Mammary microvascular endothelial cell (primary cell): ENCODE data around the gene PC. TPM values are rescaled to one million over a fixed set of nuclear protein-coding genes. Genes with fewer than 3 reads are reported as not detected.

ENCODE experiments used
- total RNA-seq: library from RNA; depleted of rRNA; stranded (reverse); fragments of >200 nt; gene quantifications from 2 replicates; pipeline ENCODE4 v1.2.3, GENCODE V29; 2015

PC gene, protein sequence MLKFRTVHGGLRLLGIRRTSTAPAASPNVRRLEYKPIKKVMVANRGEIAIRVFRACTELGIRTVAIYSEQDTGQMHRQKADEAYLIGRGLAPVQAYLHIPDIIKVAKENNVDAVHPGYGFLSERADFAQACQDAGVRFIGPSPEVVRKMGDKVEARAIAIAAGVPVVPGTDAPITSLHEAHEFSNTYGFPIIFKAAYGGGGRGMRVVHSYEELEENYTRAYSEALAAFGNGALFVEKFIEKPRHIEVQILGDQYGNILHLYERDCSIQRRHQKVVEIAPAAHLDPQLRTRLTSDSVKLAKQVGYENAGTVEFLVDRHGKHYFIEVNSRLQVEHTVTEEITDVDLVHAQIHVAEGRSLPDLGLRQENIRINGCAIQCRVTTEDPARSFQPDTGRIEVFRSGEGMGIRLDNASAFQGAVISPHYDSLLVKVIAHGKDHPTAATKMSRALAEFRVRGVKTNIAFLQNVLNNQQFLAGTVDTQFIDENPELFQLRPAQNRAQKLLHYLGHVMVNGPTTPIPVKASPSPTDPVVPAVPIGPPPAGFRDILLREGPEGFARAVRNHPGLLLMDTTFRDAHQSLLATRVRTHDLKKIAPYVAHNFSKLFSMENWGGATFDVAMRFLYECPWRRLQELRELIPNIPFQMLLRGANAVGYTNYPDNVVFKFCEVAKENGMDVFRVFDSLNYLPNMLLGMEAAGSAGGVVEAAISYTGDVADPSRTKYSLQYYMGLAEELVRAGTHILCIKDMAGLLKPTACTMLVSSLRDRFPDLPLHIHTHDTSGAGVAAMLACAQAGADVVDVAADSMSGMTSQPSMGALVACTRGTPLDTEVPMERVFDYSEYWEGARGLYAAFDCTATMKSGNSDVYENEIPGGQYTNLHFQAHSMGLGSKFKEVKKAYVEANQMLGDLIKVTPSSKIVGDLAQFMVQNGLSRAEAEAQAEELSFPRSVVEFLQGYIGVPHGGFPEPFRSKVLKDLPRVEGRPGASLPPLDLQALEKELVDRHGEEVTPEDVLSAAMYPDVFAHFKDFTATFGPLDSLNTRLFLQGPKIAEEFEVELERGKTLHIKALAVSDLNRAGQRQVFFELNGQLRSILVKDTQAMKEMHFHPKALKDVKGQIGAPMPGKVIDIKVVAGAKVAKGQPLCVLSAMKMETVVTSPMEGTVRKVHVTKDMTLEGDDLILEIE
- total RNA-seq, result 10.2 and 11.1 TPM in 2 replicates

DNA sequence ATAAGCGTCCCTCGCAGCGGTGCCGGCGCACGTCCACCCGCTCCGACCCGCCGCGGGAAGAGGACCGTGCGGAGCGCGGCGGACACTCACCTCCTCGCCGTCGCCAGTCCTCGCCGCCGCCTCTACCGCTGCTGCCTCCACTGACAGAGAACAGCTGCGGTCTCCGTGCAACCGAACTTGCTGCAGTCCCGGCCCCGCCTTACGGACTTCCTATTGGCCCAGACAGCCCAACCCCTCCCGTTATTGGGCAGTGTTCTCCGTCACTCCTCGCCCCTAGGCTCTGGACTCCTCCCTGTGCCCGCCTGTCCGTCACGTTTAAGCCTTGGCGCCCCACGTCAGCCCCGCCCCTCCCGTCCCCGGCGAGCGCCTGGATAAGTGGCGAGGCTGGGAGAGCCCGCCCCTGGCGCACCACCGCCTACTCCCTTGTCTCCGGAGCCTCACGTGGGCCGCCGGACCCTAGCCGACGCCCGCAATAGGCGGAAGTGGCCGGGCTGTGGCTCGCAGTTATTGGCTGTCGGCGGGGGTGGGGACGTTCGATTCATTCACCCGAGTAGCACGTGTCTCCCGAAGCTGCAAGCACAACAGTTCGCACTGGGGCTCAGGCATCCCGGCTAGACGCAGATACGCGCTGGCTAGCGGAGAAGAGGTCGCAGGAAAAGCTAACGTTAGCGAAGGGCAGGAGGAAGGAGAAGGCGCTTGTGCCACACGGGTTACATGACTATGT lies at the start of gene PC:
Gene PC (minus strand): TSS at position 152 of the 724 bp plus-strand sequence. CDS start 86,224 bp downstream, outside the sequence.

DNA sequence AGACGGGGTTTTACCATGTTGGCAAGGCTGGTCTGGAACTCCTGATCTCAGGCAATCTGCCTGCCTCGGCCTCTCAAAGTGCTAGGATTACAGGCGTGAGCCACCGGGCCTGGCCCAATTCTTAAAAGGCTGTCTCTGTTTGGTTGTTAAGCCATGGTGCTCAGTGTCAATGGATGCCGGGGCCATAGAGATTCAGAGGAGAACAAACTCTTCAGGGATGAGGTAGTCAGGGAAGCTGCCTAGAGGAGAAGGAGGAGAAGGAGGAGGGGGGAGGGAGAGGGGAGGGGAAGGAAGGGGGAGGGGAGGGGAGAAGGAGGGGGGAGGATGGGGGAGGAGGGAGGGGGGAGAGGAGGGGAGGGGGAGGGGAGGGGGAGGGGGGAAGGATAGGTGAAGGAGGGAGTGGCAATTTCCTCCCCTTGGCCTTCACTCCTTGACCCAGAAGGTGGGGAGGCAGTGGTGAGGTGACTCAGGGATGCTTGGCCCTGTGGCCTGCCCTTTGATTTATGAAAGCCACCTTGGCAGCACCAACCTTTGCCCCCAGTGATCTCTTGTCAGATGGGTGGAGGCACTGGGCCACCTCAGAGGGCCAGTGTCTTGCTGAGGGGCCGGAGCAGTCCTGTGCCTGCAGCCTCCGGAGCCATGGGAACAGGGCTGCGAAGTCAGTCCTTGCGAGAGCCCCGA lies 16.7 kb upstream of the PC start, which contains the start of gene C11orf86:
Gene C11orf86 (plus strand): TSS at position 581 of the 681 bp plus-strand sequence. CDS start 59 bp downstream, at position 640.

DNA sequence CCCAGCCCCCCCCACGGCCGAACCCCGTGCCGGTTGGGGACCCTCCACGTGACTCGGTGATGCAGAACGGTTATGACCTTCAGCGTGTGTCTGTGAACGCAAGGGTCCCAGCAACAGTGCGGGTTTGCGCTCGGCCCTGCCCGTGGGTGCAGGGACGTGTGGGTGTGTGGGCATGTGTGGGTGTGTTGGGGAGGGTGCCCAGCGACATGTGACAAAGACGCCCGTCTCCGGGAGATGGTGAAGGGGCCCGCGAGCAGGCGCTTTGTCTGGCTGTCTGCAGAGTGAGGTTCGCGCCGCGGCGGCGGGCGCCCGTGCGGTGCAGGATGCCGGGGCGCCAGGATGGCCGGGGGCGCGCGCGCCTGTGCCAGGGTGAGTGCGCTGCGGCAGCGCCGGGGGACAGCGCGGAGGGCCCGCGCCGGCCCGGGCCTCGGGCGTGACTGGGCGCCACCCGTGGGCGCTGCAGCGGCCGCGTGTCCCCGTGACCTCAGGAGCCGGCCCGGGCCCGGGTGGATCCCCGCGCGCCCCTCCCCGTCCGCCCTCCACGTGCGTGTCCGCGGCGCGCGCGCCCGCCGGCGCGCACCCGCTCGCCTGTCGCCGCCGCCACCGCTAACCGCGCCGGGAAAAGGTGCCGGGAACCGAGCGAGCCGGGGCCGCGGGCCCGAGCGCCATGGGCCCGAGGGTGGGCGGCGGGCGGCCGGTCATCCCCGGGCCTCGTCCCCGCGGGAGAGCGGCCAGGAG lies 101.5 kb downstream of the PC start, which contains the start of gene LRFN4:
Gene LRFN4 (plus strand): TSS at position 569 of the 738 bp plus-strand sequence. CDS start 681 bp downstream, outside the sequence.

DNA sequence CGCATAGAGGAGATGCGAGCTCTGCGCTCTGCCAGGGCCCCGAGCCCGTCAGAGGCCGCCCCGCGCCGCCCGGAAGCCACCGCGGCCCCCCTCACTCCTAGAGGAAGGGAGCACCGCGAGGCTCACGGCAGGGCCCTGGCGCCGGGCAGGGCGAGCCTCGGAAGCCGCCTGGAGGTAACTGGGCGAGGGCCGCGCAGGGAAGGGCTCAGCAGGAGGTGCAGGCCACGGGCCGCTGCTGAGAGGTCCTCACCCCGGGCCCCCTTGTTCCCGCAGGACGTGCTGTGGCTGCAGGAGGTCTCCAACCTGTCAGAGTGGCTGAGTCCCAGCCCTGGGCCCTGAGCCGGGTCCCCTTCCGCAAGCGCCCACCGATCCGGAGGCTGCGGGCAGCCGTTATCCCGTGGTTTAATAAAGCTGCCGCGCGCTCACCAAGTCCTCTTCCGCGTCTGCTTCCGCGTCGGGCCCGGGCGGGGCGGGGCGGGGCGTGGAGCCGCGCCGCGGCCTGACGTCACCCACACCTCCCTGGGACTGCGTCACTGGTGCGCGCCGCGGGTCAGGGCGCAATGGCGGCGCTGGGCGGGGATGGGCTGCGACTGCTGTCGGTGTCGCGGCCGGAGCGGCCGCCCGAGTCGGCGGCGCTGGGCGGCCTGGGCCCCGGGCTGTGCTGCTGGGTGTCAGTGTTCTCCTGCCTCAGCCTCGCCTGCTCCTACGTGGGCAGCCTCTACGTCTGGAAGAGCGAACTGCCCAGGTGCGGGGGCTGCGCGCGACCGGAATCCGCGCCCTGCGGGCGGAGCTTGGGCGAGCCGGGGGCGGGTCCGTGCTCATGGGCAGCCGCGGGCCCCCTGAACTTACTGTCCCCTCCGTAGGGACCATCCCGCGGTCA lies 115.0 kb downstream of the PC start, which contains the start of gene RCE1:
Gene RCE1 (plus strand): TSS at position 546 of the 880 bp plus-strand sequence. CDS start 15 bp downstream, at position 561.

Other genes starting within 250 kb of the PC start
- 6.3 and 21.5 TPM in 2 replicates for gene SPTBN2, start 229.2 kb downstream of the PC start, total RNA-seq
- 19.3 and 26.4 TPM in 2 replicates for gene RCE1, start 114.9 kb downstream of the PC start, total RNA-seq
- gene LRFN4, start 101.3 kb downstream of the PC start, total RNA-seq, result 34.3 and 40.2 TPM in 2 replicates
- not detected in 2 replicates for gene C11orf86, start 16.9 kb upstream of the PC start, total RNA-seq
- gene SYT12, start 64.8 kb upstream of the PC start, total RNA-seq, result not detected in 2 replicates
- gene RHOD, start 98.5 kb upstream of the PC start, total RNA-seq, result 16.4 and 26.0 TPM in 2 replicates
- 28.8 and 28.9 TPM in 2 replicates for gene KDM2A, start 160.9 kb upstream of the PC start, total RNA-seq